ENCODE data around the gene DDX17. TPM values are rescaled to one million over a fixed set of nuclear protein-coding genes. Genes with fewer than 3 reads are reported as not detected.

The DDX17 gene
- total and polyA plus RNA-seq, 11 donors: 133 to 202 (median 166) TPM

GRCh38 chr22:38465673-38466490 is 40.2 kb downstream of the DDX17 start:
- TF ChIP-seq POLR2A (IDR thresholded peaks at IDR 0.05): no peak
- TF ChIP-seq CTCF (IDR thresholded peaks at IDR 0.05): no peak
- ATAC-seq: no peak
- Histone ChIP-seq H3K27me3 (peaks cover 0 to 48% (median 0%) of the 10 kb centered on the region in 9 donors), H3K27ac (no peak overlapping the region), H3K9me3 (no peaks in the 10 kb centered on the region), H3K36me3 (no peaks in the 10 kb centered on the region), H3K4me3 (no peak overlapping the region), H3K4me1 (peaks cover 0 to 48% (median 28%) of the 10 kb centered on the region in 12 donors)
- DNase-seq: peak in 1 of 5 donors; percentile 52
- intact Hi-C loops (cut with DNase I): loop anchor here in 5 of 10 donors (5.0 to 10.0 kb wide), 3 partner anchors 36 to 99 kb away; partner anchors contain the start of gene DDX17 (in 1 of the 5)
- WGBS, 4 donors: 83% methylated on average over 23 to 26 of the region's 26 CpGs

- Histone ChIP-seq H3K27ac (no peak overlapping the region), H3K4me1 (peaks cover 0 to 53% (median 28%) of the 10 kb centered on the region in 12 donors), H3K27me3 (peaks cover 0 to 55% (median 0%) of the 10 kb centered on the region in 9 donors), H3K4me3 (no peak overlapping the region), H3K36me3 (no peaks in the 10 kb centered on the region), H3K9me3 (no peaks in the 10 kb centered on the region)
- no peak for ATAC-seq
- 87 to 90% (median 89%) methylated on average over 10 of the region's 10 CpGs for WGBS, 4 donors
- no peak for TF ChIP-seq CTCF (IDR thresholded peaks at IDR 0.05)
- TF ChIP-seq POLR2A (IDR thresholded peaks at IDR 0.05): no peak
- peak in 1 of 5 donors; percentile 4 for DNase-seq
- intact Hi-C loops (cut with DNase I): loop anchor here in 7 of 10 donors (1.0 to 10.0 kb wide), 5 partner anchors 34 to 100 kb away; partner anchors contain the start of gene DDX17 (in 2 of the 7)
Observed at GRCh38 chr22:38464992-38465672, 41.0 kb downstream of the DDX17 start.

- peak overlapping the region in 8 of 12 donors; percentile 8 to 40 (median 26) for H3K4me3 ChIP-seq
- peak; percentile 77 to 87 (median 81) for DNase-seq
- 26 to 30% (median 27%) methylated on average over 28 of the region's 28 CpGs for WGBS, 4 donors
- peak; percentile 69 to 82 (median 76) for ATAC-seq
- TF ChIP-seq CTCF (IDR thresholded peaks at IDR 0.05) (peak in 4 of 12 donors; percentile 5 to 30 (median 20)), POLR2A (IDR thresholded peaks at IDR 0.05) (no peak)
- peaks cover 0 to 49% (median 24%) of the 10 kb centered on the region in 12 donors for H3K4me1 ChIP-seq
- peaks cover 0 to 69% (median 0%) of the 10 kb centered on the region in 9 donors for H3K27me3 ChIP-seq
- no peaks in the 10 kb centered on the region for H3K36me3 ChIP-seq
- intact Hi-C loops (cut with DNase I): loop anchor here in 3 of 10 donors (5.0 to 10.0 kb wide), 3 partner anchors 44 to 102 kb away; partner anchors contain the start of gene DDX17 (in 1 of the 3)
- no peaks in the 10 kb centered on the region for H3K9me3 ChIP-seq
- H3K27ac ChIP-seq: peak overlapping the region in 9 of 12 donors; percentile 25 to 69 (median 42)
Observed at GRCh38 chr22:38462960-38463784, 42.9 kb downstream of the DDX17 start.

Data from heart left ventricle (tissue), 16 donors.